GM23338 (cell line): ENCODE data around the gene RIMS3.

ENCODE experiments used
- CREB1 ChIP-seq: fragments of 250-450 bp; sonication (Bioruptor Pico); IDR thresholded peaks from 2 replicates; pipeline ENCODE4 v1.5.0; 2020; ENCODE audit warnings: low read depth, mild to moderate bottlenecking, moderate library complexity
- EZH2 ChIP-seq: fragments of 200-600 bp; sonication (generic); IDR thresholded peaks from one replicate; pipeline ENCODE4 v1.8.0; 2017; ENCODE audit warnings: antibody characterized with exemption, mild to moderate bottlenecking, low read depth; ENCODE audit not compliant: unreplicated experiment
- EZH2phosphoT487 ChIP-seq: fragments of 200-600 bp; sonication (generic); IDR thresholded peaks from one replicate; pipeline ENCODE4 v1.8.1; 2018; ENCODE audit warnings: antibody characterized with exemption; ENCODE audit not compliant: unreplicated experiment
- JUNB ChIP-seq: IDR thresholded peaks from one replicate; pipeline ENCODE4 v1.6.1; 2016; ENCODE audit warnings: antibody characterized with exemption; ENCODE audit not compliant: unreplicated experiment
- NANOG ChIP-seq: IDR thresholded peaks from 2 replicates; pipeline ENCODE4 v1.6.1; 2016; ENCODE audit warnings: antibody characterized with exemption, borderline replicate concordance
- POLR2AphosphoS5 ChIP-seq: IDR thresholded peaks from 2 replicates; pipeline ENCODE4 v1.6.1; 2016; ENCODE audit warnings: antibody characterized with exemption, low read depth
- STAT1 ChIP-seq: IDR thresholded peaks from one replicate; pipeline ENCODE4 v1.6.1; 2016; ENCODE audit warnings: antibody characterized with exemption; ENCODE audit not compliant: unreplicated experiment
- ZNF114 ChIP-seq: fragments of 250-450 bp; sonication (Bioruptor Pico); IDR thresholded peaks from 2 replicates; pipeline ENCODE4 v1.5.0; 2020; ENCODE audit warnings: mild to moderate bottlenecking, moderate library complexity
- ZNF331 ChIP-seq: fragments of 250-450 bp; sonication (Bioruptor Pico); IDR thresholded peaks from 2 replicates; pipeline ENCODE4 v1.5.0; 2020; ENCODE audit warnings: low read depth, mild to moderate bottlenecking, moderate library complexity
- TF ChIP-seq, protein P1 (sequence below): IDR thresholded peaks from one replicate; pipeline ENCODE4 v1.6.1; 2018; ENCODE audit warnings: antibody characterized with exemption; ENCODE audit not compliant: unreplicated experiment
- TF ChIP-seq, protein P2 (sequence below), 2 experiments: fragments of 200-600 bp in 1 of 2; sonication (generic) in 1 of 2; conservative IDR thresholded peaks; 2 replicates each; pipeline versions ENCODE4 v1.5.1 to v1.6.1; 2016 to 2017; ENCODE audit warnings: antibody characterized with exemption in 2 of 2, low read depth in 2 of 2, mild to moderate bottlenecking in 2 of 2, moderate library complexity in 1 of 2
- TF ChIP-seq, protein P3 (sequence below): IDR thresholded peaks from 2 replicates; pipeline ENCODE4 v1.6.1; 2016; ENCODE audit warnings: antibody characterized with exemption

DNA sequence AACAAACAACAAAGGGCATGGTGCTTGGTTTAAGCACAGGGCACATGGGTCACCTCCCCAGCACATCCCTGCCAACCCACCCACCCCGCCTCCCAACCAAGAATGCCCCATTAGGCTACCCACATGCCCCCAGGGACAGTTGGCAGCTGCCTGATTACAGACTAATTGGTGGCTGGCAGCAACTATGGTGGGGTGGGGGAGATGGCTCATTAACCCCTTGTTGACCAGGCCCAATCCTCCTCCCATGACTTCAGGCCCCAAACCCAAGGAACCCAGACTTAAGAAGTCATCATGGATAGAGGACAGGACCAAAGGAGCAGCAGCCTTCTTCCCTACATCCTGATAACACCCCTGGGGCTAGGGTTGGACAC, 1.3 kb downstream of the RIMS3 start:
- TF ChIP-seq, protein P1, sequence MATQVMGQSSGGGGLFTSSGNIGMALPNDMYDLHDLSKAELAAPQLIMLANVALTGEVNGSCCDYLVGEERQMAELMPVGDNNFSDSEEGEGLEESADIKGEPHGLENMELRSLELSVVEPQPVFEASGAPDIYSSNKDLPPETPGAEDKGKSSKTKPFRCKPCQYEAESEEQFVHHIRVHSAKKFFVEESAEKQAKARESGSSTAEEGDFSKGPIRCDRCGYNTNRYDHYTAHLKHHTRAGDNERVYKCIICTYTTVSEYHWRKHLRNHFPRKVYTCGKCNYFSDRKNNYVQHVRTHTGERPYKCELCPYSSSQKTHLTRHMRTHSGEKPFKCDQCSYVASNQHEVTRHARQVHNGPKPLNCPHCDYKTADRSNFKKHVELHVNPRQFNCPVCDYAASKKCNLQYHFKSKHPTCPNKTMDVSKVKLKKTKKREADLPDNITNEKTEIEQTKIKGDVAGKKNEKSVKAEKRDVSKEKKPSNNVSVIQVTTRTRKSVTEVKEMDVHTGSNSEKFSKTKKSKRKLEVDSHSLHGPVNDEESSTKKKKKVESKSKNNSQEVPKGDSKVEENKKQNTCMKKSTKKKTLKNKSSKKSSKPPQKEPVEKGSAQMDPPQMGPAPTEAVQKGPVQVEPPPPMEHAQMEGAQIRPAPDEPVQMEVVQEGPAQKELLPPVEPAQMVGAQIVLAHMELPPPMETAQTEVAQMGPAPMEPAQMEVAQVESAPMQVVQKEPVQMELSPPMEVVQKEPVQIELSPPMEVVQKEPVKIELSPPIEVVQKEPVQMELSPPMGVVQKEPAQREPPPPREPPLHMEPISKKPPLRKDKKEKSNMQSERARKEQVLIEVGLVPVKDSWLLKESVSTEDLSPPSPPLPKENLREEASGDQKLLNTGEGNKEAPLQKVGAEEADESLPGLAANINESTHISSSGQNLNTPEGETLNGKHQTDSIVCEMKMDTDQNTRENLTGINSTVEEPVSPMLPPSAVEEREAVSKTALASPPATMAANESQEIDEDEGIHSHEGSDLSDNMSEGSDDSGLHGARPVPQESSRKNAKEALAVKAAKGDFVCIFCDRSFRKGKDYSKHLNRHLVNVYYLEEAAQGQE: no peak
- TF ChIP-seq NANOG (no peak), EZH2 (no peak), POLR2AphosphoS5 (no peak), EZH2phosphoT487 (no peak), CREB1 (CRISPR knock-in tag) (no peak), STAT1 (no peak), ZNF331 (CRISPR knock-in tag) (no peak), ZNF114 (no peak), JUNB (no peak)
- TF ChIP-seq, protein P2, sequence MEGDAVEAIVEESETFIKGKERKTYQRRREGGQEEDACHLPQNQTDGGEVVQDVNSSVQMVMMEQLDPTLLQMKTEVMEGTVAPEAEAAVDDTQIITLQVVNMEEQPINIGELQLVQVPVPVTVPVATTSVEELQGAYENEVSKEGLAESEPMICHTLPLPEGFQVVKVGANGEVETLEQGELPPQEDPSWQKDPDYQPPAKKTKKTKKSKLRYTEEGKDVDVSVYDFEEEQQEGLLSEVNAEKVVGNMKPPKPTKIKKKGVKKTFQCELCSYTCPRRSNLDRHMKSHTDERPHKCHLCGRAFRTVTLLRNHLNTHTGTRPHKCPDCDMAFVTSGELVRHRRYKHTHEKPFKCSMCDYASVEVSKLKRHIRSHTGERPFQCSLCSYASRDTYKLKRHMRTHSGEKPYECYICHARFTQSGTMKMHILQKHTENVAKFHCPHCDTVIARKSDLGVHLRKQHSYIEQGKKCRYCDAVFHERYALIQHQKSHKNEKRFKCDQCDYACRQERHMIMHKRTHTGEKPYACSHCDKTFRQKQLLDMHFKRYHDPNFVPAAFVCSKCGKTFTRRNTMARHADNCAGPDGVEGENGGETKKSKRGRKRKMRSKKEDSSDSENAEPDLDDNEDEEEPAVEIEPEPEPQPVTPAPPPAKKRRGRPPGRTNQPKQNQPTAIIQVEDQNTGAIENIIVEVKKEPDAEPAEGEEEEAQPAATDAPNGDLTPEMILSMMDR (conservative IDR thresholded peaks at IDR 0.05; ENCODE audit: low read depth in 2 of 2): no peak
- TF ChIP-seq, protein P3, sequence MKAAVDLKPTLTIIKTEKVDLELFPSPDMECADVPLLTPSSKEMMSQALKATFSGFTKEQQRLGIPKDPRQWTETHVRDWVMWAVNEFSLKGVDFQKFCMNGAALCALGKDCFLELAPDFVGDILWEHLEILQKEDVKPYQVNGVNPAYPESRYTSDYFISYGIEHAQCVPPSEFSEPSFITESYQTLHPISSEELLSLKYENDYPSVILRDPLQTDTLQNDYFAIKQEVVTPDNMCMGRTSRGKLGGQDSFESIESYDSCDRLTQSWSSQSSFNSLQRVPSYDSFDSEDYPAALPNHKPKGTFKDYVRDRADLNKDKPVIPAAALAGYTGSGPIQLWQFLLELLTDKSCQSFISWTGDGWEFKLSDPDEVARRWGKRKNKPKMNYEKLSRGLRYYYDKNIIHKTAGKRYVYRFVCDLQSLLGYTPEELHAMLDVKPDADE: no peak
